Measurements from ENCODE around the gene NPTN.
"Not testable (repeated sequence)": the region's sequence is repeated elsewhere in the genome, so short reads cannot be mapped to it uniquely, and the experiment has no call there.

The NPTN gene

GRCh38 chr15:73600413-73601335 is 32.5 kb downstream of the NPTN start:
- no peak for DNase-seq

- no peak for DNase-seq
Measured at GRCh38 chr15:73599934-73600333, 33.3 kb downstream of the NPTN start.

- no peak for DNase-seq
Measured at GRCh38 chr15:73598530-73599160, 34.5 kb downstream of the NPTN start.

- DNase-seq = no peak
Measured at GRCh38 chr15:73597036-73597638, 36.1 kb downstream of the NPTN start.

DNA sequence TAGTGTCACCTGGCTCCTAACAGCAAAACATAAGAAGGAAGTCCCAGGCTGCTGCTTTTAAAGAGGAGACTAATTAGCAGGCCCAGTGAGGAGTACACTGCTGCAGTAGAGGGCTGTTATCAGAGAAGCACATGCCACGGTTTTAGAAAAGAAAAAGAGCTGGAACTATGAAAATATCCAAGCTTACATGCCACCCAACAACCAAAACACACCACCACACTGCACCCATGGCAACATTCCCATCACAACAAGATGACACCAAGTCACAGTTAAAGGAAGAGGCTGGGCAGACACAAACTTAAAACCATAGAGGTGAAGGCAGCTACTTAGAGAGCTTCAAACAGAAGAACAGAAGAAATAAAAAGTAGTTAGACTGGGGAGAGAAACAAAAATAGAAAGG is 37.0 kb downstream of the NPTN start:
- no peak for DNase-seq

DNA sequence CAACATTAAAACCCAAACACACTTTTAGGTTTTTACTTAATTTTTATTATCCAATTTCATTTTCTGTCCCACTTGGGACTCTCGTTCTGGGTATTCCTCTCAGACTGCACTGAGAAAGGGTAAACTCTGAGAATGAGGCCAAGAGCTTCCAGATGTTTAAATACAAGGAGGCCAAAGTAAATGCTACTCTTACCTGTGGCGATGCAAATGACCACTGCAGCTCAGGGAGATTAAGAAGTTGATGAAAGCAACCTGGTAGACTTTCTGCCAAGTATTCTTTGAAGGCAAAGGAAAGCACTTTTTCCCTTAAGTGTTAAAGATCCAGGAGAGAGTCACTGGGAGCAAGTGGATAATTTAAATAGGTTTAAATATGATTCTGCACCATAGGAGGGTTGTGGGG is 39.1 kb downstream of the NPTN start:
- DNase-seq = no peak

DNA sequence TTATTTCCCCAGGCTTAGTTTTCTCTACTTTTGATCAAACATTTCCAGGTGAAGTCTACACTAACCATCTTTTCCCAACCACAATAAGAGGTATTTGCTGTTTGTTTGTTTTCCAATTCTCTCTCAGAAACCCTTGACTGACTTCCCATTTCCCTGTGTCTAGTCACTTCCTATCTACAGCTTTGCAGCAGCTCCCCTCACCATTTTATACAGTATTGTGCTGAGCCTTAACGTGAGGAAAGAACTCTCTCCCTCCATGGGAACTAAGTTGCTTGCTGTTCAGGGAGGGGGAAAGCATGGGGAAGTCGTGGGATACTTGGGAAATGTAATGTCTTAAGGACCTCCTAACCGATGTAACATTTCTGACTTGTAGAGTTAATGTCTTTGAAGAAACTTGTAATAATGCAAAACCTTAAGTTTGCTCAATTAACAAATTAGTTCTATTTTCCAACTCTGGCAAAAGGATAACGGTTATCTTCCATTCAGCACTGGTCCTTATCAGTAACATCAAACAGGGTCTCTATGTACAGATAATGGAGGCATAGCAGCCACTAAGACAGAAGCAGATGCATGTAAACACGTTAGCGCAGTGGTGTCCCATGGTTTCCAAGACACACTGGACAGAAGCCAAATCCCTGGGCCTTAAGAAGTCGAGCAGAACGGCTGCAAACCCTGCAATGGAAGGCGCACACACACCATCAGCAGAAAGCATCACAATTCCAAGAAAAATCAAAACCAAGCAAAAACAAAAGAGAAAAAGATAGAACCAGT is 39.7 kb downstream of the NPTN start:
- DNase-seq = no peak

DNA sequence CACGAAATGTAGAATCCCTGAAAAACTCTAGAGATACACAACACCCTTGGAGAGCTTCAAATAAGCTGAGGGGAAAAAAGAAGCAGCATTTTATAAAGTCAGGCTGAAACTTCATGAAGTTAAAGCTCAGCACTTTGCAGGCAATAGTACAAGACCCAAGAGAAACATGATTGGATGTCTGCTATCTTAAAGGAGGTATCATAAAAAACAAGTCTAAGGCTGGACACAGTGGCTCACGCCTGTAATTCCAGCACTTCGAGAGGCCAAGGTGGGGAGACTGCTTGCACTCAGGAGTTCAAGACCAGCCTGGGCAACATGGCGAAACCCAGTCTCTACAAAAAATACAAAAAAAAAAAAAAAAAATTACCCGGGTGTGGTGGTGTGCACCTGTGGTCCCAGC is 42.9 kb downstream of the NPTN start:
- DNase-seq = no peak

DNA sequence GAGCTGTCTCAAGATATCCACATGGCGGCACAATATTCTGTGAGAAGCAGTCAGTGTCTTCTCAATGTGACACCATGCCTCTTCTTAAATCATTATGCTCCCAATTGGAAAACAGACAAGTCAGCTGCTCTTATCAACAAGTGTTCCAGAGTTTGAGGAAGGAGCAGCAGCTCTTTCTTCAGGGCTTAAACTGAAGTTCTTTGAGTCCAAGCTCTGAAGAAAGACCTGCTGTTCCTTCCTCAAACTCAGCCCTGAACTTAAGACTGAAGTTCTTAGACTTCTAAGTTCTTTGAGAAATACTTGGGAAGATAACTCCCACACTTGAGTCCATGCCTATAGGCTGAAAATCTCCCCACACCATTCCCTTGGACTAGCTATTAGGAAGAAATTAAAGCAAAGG is 43.4 kb downstream of the NPTN start:
- DNase-seq = no peak

DNA sequence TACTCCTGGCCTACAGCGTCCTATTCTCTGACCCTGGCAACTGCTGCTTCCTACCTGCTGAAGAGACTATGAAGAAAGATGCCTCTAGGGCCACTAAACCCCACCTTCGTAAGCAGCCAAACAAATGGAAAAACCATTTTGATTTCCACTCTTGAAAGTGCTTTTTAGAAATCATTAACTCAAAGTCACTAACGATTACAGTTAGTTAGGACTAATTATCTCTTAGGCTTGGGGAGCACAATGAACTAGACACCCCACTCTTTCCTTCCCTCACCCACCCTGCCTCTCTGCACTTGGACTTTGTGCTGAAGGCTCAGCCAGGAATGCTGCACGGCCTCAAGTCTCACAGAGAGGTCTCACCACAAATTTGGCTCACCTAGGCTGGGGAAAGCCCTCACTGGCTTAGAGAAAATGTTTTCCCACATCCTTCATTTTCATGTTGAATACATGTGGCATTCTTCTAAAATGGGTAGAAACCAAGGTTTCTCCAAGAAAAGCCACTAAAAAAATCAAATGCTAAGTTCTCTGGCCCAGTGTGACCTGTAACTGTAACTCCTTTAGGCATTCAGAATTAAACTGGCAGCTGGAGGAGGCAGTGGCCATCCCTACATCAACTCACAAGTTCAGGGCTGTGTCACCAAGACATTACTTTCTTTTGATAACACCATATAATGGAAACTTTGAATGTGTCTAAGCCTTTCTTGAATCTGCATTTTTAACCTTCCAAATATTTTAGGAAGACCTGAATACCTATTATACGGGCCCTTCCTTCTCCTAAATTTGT is 47.1 kb downstream of the NPTN start:
- DNase-seq = no peak

GRCh38 chr15:73584699-73585420 is 48.3 kb downstream of the NPTN start:
- DNase-seq = no peak

GRCh38 chr15:73583544-73583943 is 49.6 kb downstream of the NPTN start:
- DNase-seq = no peak

- DNase-seq = no peak
Measured at GRCh38 chr15:73582851-73583379, 50.3 kb downstream of the NPTN start.

- DNase-seq = no peak
Measured at GRCh38 chr15:73578026-73578425, 55.2 kb downstream of the NPTN start.

- DNase-seq = not testable (repeated sequence)
Measured at GRCh38 chr15:73577593-73577992, 55.6 kb downstream of the NPTN start.

DNA sequence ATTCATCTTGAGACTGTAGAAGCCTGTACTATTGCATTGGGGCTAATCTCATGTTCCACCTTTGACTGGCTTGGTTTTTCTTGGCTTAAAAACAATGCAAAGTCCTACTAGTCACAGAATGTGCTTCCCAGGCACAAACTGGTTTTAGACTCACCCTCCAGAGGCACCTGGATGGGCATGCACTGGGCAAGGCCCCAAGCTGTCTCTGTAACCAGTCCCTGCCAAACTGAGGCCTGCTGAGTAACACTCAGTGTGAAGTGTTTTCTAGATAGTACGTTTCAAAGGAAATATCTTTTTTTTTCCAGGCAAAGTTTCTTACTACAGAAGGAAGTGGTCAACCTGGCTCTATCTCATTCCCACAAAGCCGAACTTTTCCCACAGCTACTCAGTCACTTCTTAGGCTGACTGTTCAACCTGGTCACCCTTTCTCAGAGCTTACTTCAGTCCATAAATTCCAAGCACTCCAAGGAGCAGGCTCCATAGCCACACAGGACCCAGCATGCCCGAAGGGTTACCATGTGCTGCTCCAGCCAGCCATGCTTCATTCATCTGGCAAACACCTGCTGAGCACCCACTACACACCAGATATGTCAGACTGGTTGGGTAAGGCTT is 57.4 kb downstream of the NPTN start:
- no peak for DNase-seq

DNA sequence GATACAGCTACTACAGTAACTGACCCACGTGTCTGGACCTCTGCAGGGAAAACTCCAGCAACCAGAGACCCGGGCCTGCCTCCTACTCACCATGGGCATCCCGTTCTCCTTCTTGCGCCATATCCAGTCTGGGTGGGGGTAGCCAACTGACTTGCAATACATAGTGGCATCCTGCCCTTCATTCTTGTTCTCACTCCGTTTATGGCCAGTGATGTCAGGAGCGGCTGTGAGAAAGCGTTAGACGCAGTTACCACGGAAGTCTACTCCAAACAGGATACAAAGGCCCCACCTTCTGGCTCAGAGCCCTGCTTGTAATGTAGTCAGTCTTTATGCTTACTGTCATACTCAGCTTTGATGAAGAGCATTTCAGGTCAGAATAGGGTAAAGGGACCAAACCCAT is 59.6 kb downstream of the NPTN start:
- no peak for DNase-seq

DNA sequence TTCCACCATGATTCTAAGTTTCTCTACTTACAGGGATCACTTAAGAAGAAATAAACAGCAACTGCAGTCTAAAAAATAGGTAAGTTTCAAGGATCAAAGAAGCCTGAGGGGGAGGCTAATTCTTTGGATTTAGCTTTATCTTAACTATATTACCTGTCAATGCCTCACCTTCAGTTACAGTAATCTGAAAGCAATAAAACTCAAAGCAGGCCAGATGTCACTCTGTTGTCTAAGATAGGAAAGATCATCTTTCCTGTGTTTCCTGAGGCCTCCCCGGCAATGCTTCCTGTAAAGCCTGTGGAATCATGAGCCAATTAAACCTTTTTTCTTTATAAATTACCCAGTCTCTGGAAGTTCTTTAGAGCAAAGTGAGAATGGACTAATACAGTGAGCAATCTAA is 60.2 kb downstream of the NPTN start:
- DNase-seq = no peak

DNA sequence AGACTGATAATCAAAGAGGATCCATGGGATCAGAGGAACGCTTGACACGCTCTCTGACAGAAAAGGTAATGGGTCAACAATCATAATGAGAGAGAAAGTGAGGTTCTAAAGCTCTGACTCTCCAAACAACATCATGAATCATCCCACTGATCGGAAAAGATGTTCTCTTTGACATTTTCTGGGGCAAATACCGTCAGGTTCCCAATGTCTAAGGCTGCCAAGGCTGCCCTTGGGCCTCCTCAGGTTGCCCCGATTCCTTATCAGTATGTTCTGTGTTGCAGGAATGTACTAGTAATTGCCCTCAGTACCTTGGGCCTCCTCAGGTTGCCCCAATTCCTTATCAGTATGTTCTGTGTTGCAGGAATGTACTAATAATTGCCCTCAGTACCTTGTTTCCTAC is 60.9 kb downstream of the NPTN start:
- DNase-seq = no peak

DNA sequence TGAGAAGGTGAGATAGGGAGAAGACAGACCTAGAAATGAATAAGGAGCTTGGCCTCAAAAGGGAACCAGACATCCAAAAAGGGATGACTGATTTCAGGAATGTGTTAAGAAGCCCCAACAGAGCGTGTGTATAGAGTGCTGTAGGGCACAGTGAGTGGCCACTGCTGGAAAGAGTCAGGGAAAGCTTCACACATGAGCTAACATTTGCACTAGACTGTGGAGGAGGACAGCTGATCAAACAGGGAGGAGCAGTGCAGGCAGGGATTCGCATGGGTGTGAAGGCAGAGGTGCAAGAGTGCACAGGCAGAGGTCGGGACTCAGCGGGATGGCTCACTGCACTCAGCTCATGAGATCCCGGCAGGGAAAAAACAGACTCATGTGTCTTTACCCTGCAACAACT is 61.8 kb downstream of the NPTN start:
- no peak for DNase-seq
